A673 (cell line): ENCODE results near the gene ULBP1. TPM values are rescaled to one million over a fixed set of nuclear protein-coding genes. Genes with fewer than 3 reads are reported as not detected.

Source experiments
- BruUV-seq: library from RNA; stranded (reverse); fragments of 400-500 nt; replicated peaks from 2 replicates; lab custom pipeline; 2021; lab: Mats Ljungman, UMichigan
- CTCF ChIA-PET: fragments of 300-600 bp; sonication (Branson Sonifier 250); formaldehyde crosslinking; loops from one replicate; lab custom pipeline; 2022; ENCODE audit warnings: antibody characterized with exemption; lab: Charles Lee
- POLR2A ChIA-PET: fragments of 300-600 bp; sonication (Branson Sonifier 250); formaldehyde crosslinking; loops from one replicate; lab custom pipeline; 2022; ENCODE audit warnings: antibody characterized with exemption; ENCODE audit not compliant: low non-redundant PET; lab: Charles Lee
- DNase-seq: peaks from one replicate; pipeline ENCODE4 v3.0.0-alpha.2; 2015; ENCODE audit warnings: low spot score
- H3K27ac ChIP-seq: fragments of 200-600 bp; sonication (generic); 2 replicates; pipeline ENCODE4 v1.5.1; 2016; ENCODE audit warnings: mixed run types, low read depth, mild to moderate bottlenecking, mixed read lengths, antibody characterized with exemption, low read length; ENCODE audit not compliant: poor library complexity, severe bottlenecking
- H3K27me3 ChIP-seq: fragments of 200-600 bp; sonication (generic); replicated peaks from 2 replicates; pipeline ENCODE4 v1.6.1; 2017; ENCODE audit warnings: mixed run types, low read depth, mild to moderate bottlenecking, mixed read lengths, antibody characterized with exemption, low read length; ENCODE audit not compliant: insufficient read depth, poor library complexity
- H3K36me3 ChIP-seq: fragments of 200-600 bp; sonication (generic); 2 replicates; pipeline ENCODE4 v1.6.1; 2016; ENCODE audit warnings: mixed run types, mild to moderate bottlenecking, mixed read lengths, antibody characterized with exemption, low read length; ENCODE audit not compliant: insufficient read depth, poor library complexity, severe bottlenecking
- H3K4me1 ChIP-seq: fragments of 200-600 bp; sonication (generic); 2 replicates; pipeline ENCODE4 v1.6.1; 2017; ENCODE audit warnings: mixed run types, mild to moderate bottlenecking, mixed read lengths, antibody characterized with exemption, low read length; ENCODE audit not compliant: insufficient read depth, poor library complexity, severe bottlenecking
- H3K4me3 ChIP-seq: fragments of 200-600 bp; sonication (generic); 2 replicates; pipeline ENCODE4 v1.5.1; 2016; ENCODE audit warnings: low read depth, mixed run types, mild to moderate bottlenecking, mixed read lengths, low read length; ENCODE audit not compliant: poor library complexity, severe bottlenecking
- H3K9me3 ChIP-seq: fragments of 200-600 bp; sonication (generic); 2 replicates; pipeline ENCODE4 v1.6.1; 2016; ENCODE audit warnings: mixed run types, low read depth, mild to moderate bottlenecking, mixed read lengths, antibody characterized with exemption, low read length; ENCODE audit not compliant: poor library complexity, severe bottlenecking
- CTCF ChIP-seq: fragments of 300-800, 200-600 bp; sonication (generic); conservative IDR thresholded peaks from 2 replicates; pipeline ENCODE4 v1.5.1; 2017; ENCODE audit warnings: low read depth, mild to moderate bottlenecking, antibody characterized with exemption, low read length, moderate library complexity, mixed read lengths
- EZH2 ChIP-seq: fragments of 200-600 bp; sonication (generic); IDR thresholded peaks from 2 replicates; pipeline ENCODE4 v1.6.1; 2017; ENCODE audit warnings: borderline replicate concordance, low read depth, mild to moderate bottlenecking, mixed read lengths, antibody characterized with exemption, low read length; ENCODE audit not compliant: poor library complexity, severe bottlenecking
- intact Hi-C: fragments of 100-400 bp; cut with micrococcal nuclease; formaldehyde crosslinking; loops from one replicate; pipeline ENCODE4 v1.10.0; 2022; ENCODE audit not compliant: unreplicated experiment
- total RNA-seq: library from RNA; stranded (reverse); gene quantifications from 2 replicates; pipeline ENCODE4 v1.2.3, GENCODE V29; 2021

The ULBP1 gene
- total RNA-seq, 1 experiment from 2014 or later = 5.2 TPM

- no peak overlapping the region for H3K27ac ChIP-seq
- H3K36me3 ChIP-seq = no peaks in the 10 kb centered on the region
- TF ChIP-seq EZH2 (no peak), CTCF (no peak)
- intact Hi-C loops = loop anchor here (10.0 kb wide), 2 partner anchors 401 to 461 kb away; no protein-coding TSS in a partner anchor
- no peak overlapping the region for H3K4me3 ChIP-seq
- H3K27me3 ChIP-seq = peaks cover 31% of the 10 kb centered on the region
- ChIA-PET POLR2A (no interaction called here), CTCF (no interaction called here)
- DNase-seq = no peak
- no TSS peak for BruUV-seq
- no peaks in the 10 kb centered on the region for H3K4me1 ChIP-seq
- no peaks in the 10 kb centered on the region for H3K9me3 ChIP-seq
Measured at GRCh38 chr6:149933461-149933860, 30.3 kb upstream of the ULBP1 start.

- peak; percentile 87 for DNase-seq
- no peak overlapping the region for H3K4me3 ChIP-seq
- CTCF ChIA-PET = interaction anchor here (0.5 to 1.0 kb wide), 3 partner anchors 76 to 209 kb away, joined by 3 to 7 read pairs (median 5); partner anchors contain the start of gene PPP1R14C
- H3K27me3 ChIP-seq = peaks cover 37% of the 10 kb centered on the region
- BruUV-seq = no TSS peak
- intact Hi-C loops = loop anchor here (1.0 to 10.0 kb wide), 4 partner anchors 83 to 880 kb away; no protein-coding TSS in a partner anchor
- no peak overlapping the region for H3K27ac ChIP-seq
- POLR2A ChIA-PET = no interaction called here
- no peaks in the 10 kb centered on the region for H3K4me1 ChIP-seq
- H3K9me3 ChIP-seq = no peaks in the 10 kb centered on the region
- no peaks in the 10 kb centered on the region for H3K36me3 ChIP-seq
- TF ChIP-seq CTCF (peak; percentile 82), EZH2 (no peak)
Measured at GRCh38 chr6:149934249-149935156, 29.2 kb upstream of the ULBP1 start.

- no TSS peak for BruUV-seq
- H3K27ac ChIP-seq = no peak overlapping the region
- ChIA-PET CTCF (interaction anchor here (0.5 to 1.0 kb wide), 3 partner anchors 76 to 208 kb away, joined by 3 to 7 read pairs (median 5); partner anchors contain the start of gene PPP1R14C), POLR2A (no interaction called here)
- no peak for DNase-seq
- H3K36me3 ChIP-seq = no peaks in the 10 kb centered on the region
- no peaks in the 10 kb centered on the region for H3K9me3 ChIP-seq
- no peak overlapping the region for H3K4me3 ChIP-seq
- TF ChIP-seq EZH2 = no peak
- TF ChIP-seq CTCF = no peak
- intact Hi-C loops = loop anchor here (2.0 to 10.0 kb wide), 3 partner anchors 400 to 880 kb away; no protein-coding TSS in a partner anchor
- H3K4me1 ChIP-seq = no peaks in the 10 kb centered on the region
- H3K27me3 ChIP-seq = peaks cover 36% of the 10 kb centered on the region
Measured at GRCh38 chr6:149935246-149935645, 28.5 kb upstream of the ULBP1 start.
